Natural killer cell (primary cell): ENCODE measurements around the gene STX1A. TPM values are rescaled to one million over a fixed set of nuclear protein-coding genes. Genes with fewer than 3 reads are reported as not detected.

Experiments
- ATAC-seq, 3 donors: fragments of 150-1000 bp in 2 of 3; fragments of 200-7000 bp in 1 of 3; cut with Tn5 transposase; 1 replicate in 1 of 3; 2 replicates in 2 of 3; pipeline ENCODE4 v1.10.0; 2021; ENCODE audit warnings: mild to moderate bottlenecking in 2 of 3, moderate library complexity in 2 of 3
- DNase-seq, 2 donors: peaks; one replicate each; pipeline versions ENCODE4 v3.0.0 to v3.0.0-alpha.2; 2013 to 2021; ENCODE audit warnings: mixed read lengths in 1 of 2
- H3K27ac ChIP-seq: one replicate; pipeline ENCODE4 v1.5.1; 2013; ENCODE audit warnings: mild to moderate bottlenecking, low read length
- H3K27me3 ChIP-seq: one replicate; pipeline ENCODE4 v1.6.1; 2013; ENCODE audit warnings: low read length; ENCODE audit not compliant: control insufficient read depth, insufficient read depth
- H3K36me3 ChIP-seq: one replicate; pipeline ENCODE4 v1.6.1; 2013; ENCODE audit warnings: low read length; ENCODE audit not compliant: control insufficient read depth, insufficient read depth
- H3K4me1 ChIP-seq: one replicate; pipeline ENCODE4 v1.6.1; 2013; ENCODE audit warnings: low read length; ENCODE audit not compliant: control insufficient read depth, insufficient read depth
- H3K4me3 ChIP-seq: one replicate; pipeline ENCODE4 v1.5.1; 2013; ENCODE audit warnings: low read length
- H3K9me3 ChIP-seq: one replicate; pipeline ENCODE4 v1.6.1; 2013; ENCODE audit warnings: low read length; ENCODE audit not compliant: control insufficient read depth, insufficient read depth
- H3K27ac Mint-ChIP-seq, 2 donors: one replicate each; pipeline ENCODE4 v1.8.0; 2022; ENCODE audit warnings: mild to moderate bottlenecking in 2 of 2, mixed read lengths in 2 of 2, moderate library complexity in 1 of 2
- H3K27me3 Mint-ChIP-seq, 2 donors: one replicate each; pipeline ENCODE4 v1.8.0; 2022; ENCODE audit warnings: low read depth in 2 of 2, mixed read lengths in 2 of 2
- H3K36me3 Mint-ChIP-seq: one replicate; pipeline ENCODE4 v1.8.0; 2022; ENCODE audit warnings: mixed read lengths
- H3K4me1 Mint-ChIP-seq, 2 donors: one replicate each; pipeline ENCODE4 v1.8.0; 2022; ENCODE audit warnings: mixed read lengths in 2 of 2
- H3K4me3 Mint-ChIP-seq: one replicate; pipeline ENCODE4 v1.8.0; 2022; ENCODE audit warnings: mild to moderate bottlenecking, moderate library complexity, mixed read lengths
- H3K9me3 Mint-ChIP-seq, 2 donors: one replicate each; pipeline ENCODE4 v1.8.0; 2022; ENCODE audit warnings: mixed read lengths in 2 of 2
- WGBS: methylation state at CpG from one replicate; pipeline ENCODE4 v1.1.7; 2013; ENCODE audit warnings: missing lambda C conversion rate; ENCODE audit not compliant: insufficient coverage; 5-methylcytosine and 5-hydroxymethylcytosine counted together
- intact Hi-C: fragments of 100-400 bp; cut with micrococcal nuclease; formaldehyde crosslinking; loops from one replicate; pipeline ENCODE4 v1.14.2; 2022
- total RNA-seq, 4 donors: library from RNA; stranded (reverse); fragments of 120-200 nt in 1 of 4; gene quantifications; one replicate each; pipeline versions ENCODE4 v1.2.3 to v1.2.4, GENCODE V29; 2013 to 2022
- TF ChIP-seq, protein P1 (sequence below): fragments of 200-600 bp; IDR thresholded peaks from one replicate; pipeline ENCODE4 v1.8.0; 2022; ENCODE audit warnings: antibody characterized with exemption

Gene STX1A
- total RNA-seq, 3 donors from 2014 or later (not counting 1 experiment from before 2014, with no cell fraction given) = 13.2 to 20.4 (median 14.7) TPM

DNA sequence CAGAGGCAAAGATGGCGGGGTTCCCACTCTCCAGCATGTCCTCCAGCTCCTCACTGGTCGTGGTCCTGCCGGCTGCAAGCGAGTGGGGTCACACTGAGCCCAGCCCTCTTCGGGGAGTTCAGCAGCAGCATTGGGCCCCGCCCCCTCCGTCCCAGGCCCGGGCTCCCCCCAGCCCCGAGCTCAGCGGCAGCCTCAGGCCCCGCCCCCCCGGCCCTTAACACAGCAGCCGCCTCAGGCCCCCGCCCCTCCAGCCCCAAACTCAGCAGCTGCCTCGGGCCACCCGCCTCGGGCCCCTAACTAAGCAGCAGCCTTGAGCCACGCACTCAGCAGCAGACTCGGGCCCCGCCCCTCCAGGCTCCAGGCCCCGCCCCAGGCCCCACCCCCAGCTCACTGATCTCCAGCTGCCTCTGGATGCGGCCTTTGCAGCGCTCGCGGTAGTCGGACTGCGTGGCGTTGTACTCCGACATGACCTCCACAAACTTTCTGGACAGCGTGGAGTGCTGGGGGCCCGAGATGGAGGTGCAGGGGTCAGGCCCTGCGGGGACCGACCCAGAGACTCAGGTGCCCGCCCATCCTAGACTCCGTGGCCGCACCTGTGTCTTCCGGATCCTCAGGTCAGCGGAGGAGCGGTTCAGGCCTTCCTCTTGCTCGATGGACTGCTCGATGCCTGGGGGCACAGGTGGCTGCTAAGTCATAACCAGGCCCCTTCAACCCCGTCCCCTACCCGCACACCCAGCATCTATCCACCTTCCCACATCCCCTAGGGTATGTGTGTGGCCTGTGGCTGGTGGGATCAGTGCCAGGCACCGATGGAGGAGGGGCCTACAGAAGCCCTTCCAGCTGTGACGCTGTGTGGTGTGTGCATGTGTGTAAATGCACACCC is 15.5 kb downstream of the STX1A start:
- intact Hi-C loops = no loop called here
- 33% methylated on average over 41 of the region's 45 CpGs for WGBS
- H3K27me3 ChIP-seq = no peaks in the 10 kb centered on the region

DNA sequence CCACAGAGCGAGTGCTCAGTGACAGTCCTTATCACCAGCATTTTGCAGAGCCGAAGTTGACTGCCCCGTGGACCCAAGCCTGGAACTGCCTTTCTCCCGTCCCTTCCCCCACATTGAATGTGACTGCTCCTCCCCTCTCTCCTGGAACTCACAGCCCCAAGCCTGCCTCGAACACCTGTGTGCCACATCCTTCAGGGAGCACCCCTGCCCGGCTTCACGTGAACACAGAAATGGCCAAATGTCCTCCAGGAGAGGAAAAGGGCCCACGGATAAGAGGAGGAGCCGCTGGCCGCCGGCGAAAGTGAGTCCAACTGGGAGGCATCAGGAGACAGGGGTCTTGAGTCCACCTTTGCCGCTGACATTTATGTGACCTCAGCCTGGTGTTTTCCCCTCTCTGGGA is 16.2 kb downstream of the STX1A start:
- TF ChIP-seq, protein P1, sequence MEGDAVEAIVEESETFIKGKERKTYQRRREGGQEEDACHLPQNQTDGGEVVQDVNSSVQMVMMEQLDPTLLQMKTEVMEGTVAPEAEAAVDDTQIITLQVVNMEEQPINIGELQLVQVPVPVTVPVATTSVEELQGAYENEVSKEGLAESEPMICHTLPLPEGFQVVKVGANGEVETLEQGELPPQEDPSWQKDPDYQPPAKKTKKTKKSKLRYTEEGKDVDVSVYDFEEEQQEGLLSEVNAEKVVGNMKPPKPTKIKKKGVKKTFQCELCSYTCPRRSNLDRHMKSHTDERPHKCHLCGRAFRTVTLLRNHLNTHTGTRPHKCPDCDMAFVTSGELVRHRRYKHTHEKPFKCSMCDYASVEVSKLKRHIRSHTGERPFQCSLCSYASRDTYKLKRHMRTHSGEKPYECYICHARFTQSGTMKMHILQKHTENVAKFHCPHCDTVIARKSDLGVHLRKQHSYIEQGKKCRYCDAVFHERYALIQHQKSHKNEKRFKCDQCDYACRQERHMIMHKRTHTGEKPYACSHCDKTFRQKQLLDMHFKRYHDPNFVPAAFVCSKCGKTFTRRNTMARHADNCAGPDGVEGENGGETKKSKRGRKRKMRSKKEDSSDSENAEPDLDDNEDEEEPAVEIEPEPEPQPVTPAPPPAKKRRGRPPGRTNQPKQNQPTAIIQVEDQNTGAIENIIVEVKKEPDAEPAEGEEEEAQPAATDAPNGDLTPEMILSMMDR = no peak
- Histone ChIP-seq H3K27ac (no peak overlapping the region), H3K27me3 (no peaks in the 10 kb centered on the region), H3K4me3 (no peak overlapping the region), H3K4me1 (peaks cover 14% of the 10 kb centered on the region), H3K9me3 (no peaks in the 10 kb centered on the region), H3K36me3 (peaks cover 8% of the 10 kb centered on the region)
- no peaks in the 10 kb centered on the region for H3K9me3 Mint-ChIP-seq
- ATAC-seq = no peak
- no peak overlapping the region for H3K27ac Mint-ChIP-seq
- intact Hi-C loops = no loop called here
- H3K27me3 Mint-ChIP-seq = no peaks in the 10 kb centered on the region
- no peak overlapping the region for H3K4me3 Mint-ChIP-seq
- no peaks in the 10 kb centered on the region for H3K36me3 Mint-ChIP-seq
- H3K4me1 Mint-ChIP-seq = peaks cover 8 to 25% of the 10 kb centered on the region in 2 donors
- 72% methylated on average over 13 of the region's 13 CpGs for WGBS
- DNase-seq = no peak

More for the DNA sequence above, 15.5 kb downstream of the STX1A start:
- H3K9me3 Mint-ChIP-seq = no peaks in the 10 kb centered on the region
- H3K27ac Mint-ChIP-seq = no peak overlapping the region
- Histone ChIP-seq H3K36me3 (peaks cover 3% of the 10 kb centered on the region), H3K4me1 (peaks cover 14% of the 10 kb centered on the region), H3K4me3 (no peak overlapping the region), H3K9me3 (no peaks in the 10 kb centered on the region), H3K27ac (no peak overlapping the region)
- no peak overlapping the region for H3K4me3 Mint-ChIP-seq
- ATAC-seq (peak in 2 of 3 donors; percentile 66 to 69), DNase-seq (peak in 1 of 2 donors; percentile 68)
- no peaks in the 10 kb centered on the region for H3K36me3 Mint-ChIP-seq
- no peaks in the 10 kb centered on the region for H3K27me3 Mint-ChIP-seq
- TF ChIP-seq, protein P1 = no peak
- peaks cover 8 to 25% of the 10 kb centered on the region in 2 donors for H3K4me1 Mint-ChIP-seq

DNA sequence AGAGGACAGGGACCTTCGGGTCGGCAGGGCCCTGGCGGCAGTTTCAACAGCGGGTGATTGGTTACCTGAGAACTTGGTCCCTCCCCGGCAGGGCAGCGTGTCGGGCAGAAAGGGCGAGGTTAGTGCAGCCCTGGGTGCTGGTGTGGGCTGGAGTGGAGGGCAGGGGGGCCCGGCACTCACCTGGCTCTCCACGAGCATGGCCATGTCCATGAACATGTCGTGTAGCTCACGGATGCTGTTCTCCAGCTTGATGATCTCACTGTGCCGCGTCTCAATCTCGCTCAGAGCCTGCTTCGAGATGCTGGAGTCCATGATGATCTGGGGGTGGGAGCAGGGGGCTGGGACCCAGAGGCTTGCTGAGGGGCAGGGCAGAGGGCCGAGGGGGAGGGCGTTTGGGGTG is 16.8 kb downstream of the STX1A start:
- no peaks in the 10 kb centered on the region for H3K9me3 ChIP-seq
- intact Hi-C loops = no loop called here
- peaks cover 14% of the 10 kb centered on the region for H3K36me3 ChIP-seq
- Mint-ChIP-seq H3K4me3 (no peak overlapping the region), H3K4me1 (peaks cover 8 to 25% of the 10 kb centered on the region in 2 donors), H3K27ac (peak overlapping the region in 1 of 2 donors; percentile 61), H3K27me3 (no peaks in the 10 kb centered on the region), H3K9me3 (no peaks in the 10 kb centered on the region), H3K36me3 (no peaks in the 10 kb centered on the region)
- peaks cover 14% of the 10 kb centered on the region for H3K4me1 ChIP-seq
- ATAC-seq = no peak
- no peak for DNase-seq
- H3K4me3 ChIP-seq = no peak overlapping the region
- 88% methylated on average over 18 of the region's 18 CpGs for WGBS
- no peak overlapping the region for H3K27ac ChIP-seq
- TF ChIP-seq, protein P1 = no peak
- H3K27me3 ChIP-seq = no peaks in the 10 kb centered on the region
